MG63 (cell line): ENCODE data around the gene BAK1. TPM values are rescaled to one million over a fixed set of nuclear protein-coding genes. Genes with fewer than 3 reads are reported as not detected.

Source experiments
- DNase-seq: peaks from one replicate; pipeline ENCODE4 v3.0.0-alpha.2; 2020
- H3K27me3 ChIP-seq: fragments of 250-450 bp; sonication (Bioruptor Pico); 2 replicates; pipeline ENCODE4 v1.5.1; 2020; ENCODE audit warnings: mild to moderate bottlenecking, moderate library complexity
- H3K36me3 ChIP-seq: fragments of 250-450 bp; sonication (Bioruptor Pico); 2 replicates; pipeline ENCODE4 v1.5.1; 2020; ENCODE audit warnings: mild to moderate bottlenecking, moderate library complexity
- H3K4me3 ChIP-seq: fragments of 250-450 bp; sonication (Bioruptor Pico); 2 replicates; pipeline ENCODE4 v1.5.1; 2020; ENCODE audit warnings: mild to moderate bottlenecking, moderate library complexity
- H3K9me3 ChIP-seq: fragments of 250-450 bp; sonication (Bioruptor Pico); 2 replicates; pipeline ENCODE4 v1.5.1; 2020; ENCODE audit warnings: mild to moderate bottlenecking, moderate library complexity
- total RNA-seq: library from RNA; depleted of rRNA; stranded (reverse); fragments of >200 nt; shearing (Covaris generic); gene quantifications from 2 replicates; pipeline ENCODE4 v1.2.3, GENCODE V29; 2014; ENCODE audit warnings: low replicate concordance

Gene BAK1
- total RNA-seq, 1 experiment from 2014 or later, result 21.8 TPM

- Histone ChIP-seq H3K9me3 (no peaks in the 10 kb centered on the region), H3K27me3 (no peaks in the 10 kb centered on the region), H3K4me3 (no peak overlapping the region), H3K36me3 (no peaks in the 10 kb centered on the region)
- no peak for DNase-seq
Measured at GRCh38 chr6:33592595-33593413, 12.7 kb upstream of the BAK1 start.

GRCh38 chr6:33592280-33592594 is 12.2 kb upstream of the BAK1 start:
- no peak overlapping the region for H3K4me3 ChIP-seq

GRCh38 chr6:33591424-33592032 is 11.5 kb upstream of the BAK1 start:
- no peak for DNase-seq
- H3K4me3 ChIP-seq, result no peak overlapping the region
- no peaks in the 10 kb centered on the region for H3K9me3 ChIP-seq
- H3K27me3 ChIP-seq, result no peaks in the 10 kb centered on the region
- H3K36me3 ChIP-seq, result no peaks in the 10 kb centered on the region

More at GRCh38 chr6:33592280-33592594, 12.2 kb upstream of the BAK1 start:
- Histone ChIP-seq H3K27me3 (no peaks in the 10 kb centered on the region), H3K36me3 (no peaks in the 10 kb centered on the region), H3K9me3 (no peaks in the 10 kb centered on the region)
- no peak for DNase-seq

- Histone ChIP-seq H3K4me3 (no peak overlapping the region), H3K27me3 (no peaks in the 10 kb centered on the region), H3K9me3 (no peaks in the 10 kb centered on the region), H3K36me3 (no peaks in the 10 kb centered on the region)
- DNase-seq, result no peak
Measured at GRCh38 chr6:33590531-33591198, 10.6 kb upstream of the BAK1 start.

- no peaks in the 10 kb centered on the region for H3K27me3 ChIP-seq
- H3K4me3 ChIP-seq, result no peak overlapping the region
- peak; percentile 92 for DNase-seq
- H3K36me3 ChIP-seq, result no peaks in the 10 kb centered on the region
- no peaks in the 10 kb centered on the region for H3K9me3 ChIP-seq
Measured at GRCh38 chr6:33589731-33590530, 9.9 kb upstream of the BAK1 start.

GRCh38 chr6:33589392-33589730 is 9.3 kb upstream of the BAK1 start:
- H3K36me3 ChIP-seq, result no peaks in the 10 kb centered on the region

GRCh38 chr6:33588894-33589293 is 8.8 kb upstream of the BAK1 start:
- no peak for DNase-seq
- Histone ChIP-seq H3K9me3 (no peaks in the 10 kb centered on the region), H3K4me3 (no peak overlapping the region), H3K27me3 (no peaks in the 10 kb centered on the region), H3K36me3 (no peaks in the 10 kb centered on the region)

More at GRCh38 chr6:33589392-33589730, 9.3 kb upstream of the BAK1 start:
- Histone ChIP-seq H3K9me3 (no peaks in the 10 kb centered on the region), H3K4me3 (no peak overlapping the region), H3K27me3 (no peaks in the 10 kb centered on the region)
- DNase-seq, result no peak

- H3K4me3 ChIP-seq, result no peak overlapping the region
- H3K36me3 ChIP-seq, result no peaks in the 10 kb centered on the region
- DNase-seq, result no peak
- no peaks in the 10 kb centered on the region for H3K9me3 ChIP-seq
- no peaks in the 10 kb centered on the region for H3K27me3 ChIP-seq
Measured at GRCh38 chr6:33587529-33587928, 7.5 kb upstream of the BAK1 start.

- H3K9me3 ChIP-seq, result no peaks in the 10 kb centered on the region
- no peak for DNase-seq
- H3K27me3 ChIP-seq, result no peaks in the 10 kb centered on the region
- H3K36me3 ChIP-seq, result no peaks in the 10 kb centered on the region
- H3K4me3 ChIP-seq, result no peak overlapping the region
Measured at GRCh38 chr6:33586108-33586640, 6.1 kb upstream of the BAK1 start.

- H3K4me3 ChIP-seq, result no peak overlapping the region
- peak; percentile 53 for DNase-seq
- H3K9me3 ChIP-seq, result no peaks in the 10 kb centered on the region
- no peaks in the 10 kb centered on the region for H3K36me3 ChIP-seq
- no peaks in the 10 kb centered on the region for H3K27me3 ChIP-seq
Measured at GRCh38 chr6:33585403-33586107, 5.5 kb upstream of the BAK1 start.

GRCh38 chr6:33584700-33585402 is 4.8 kb upstream of the BAK1 start:
- no peaks in the 10 kb centered on the region for H3K27me3 ChIP-seq
- no peak overlapping the region for H3K4me3 ChIP-seq
- H3K36me3 ChIP-seq, result no peaks in the 10 kb centered on the region
- no peaks in the 10 kb centered on the region for H3K9me3 ChIP-seq
- DNase-seq, result no peak

GRCh38 chr6:33583591-33584155 is 3.6 kb upstream of the BAK1 start:
- Histone ChIP-seq H3K4me3 (no peak overlapping the region), H3K27me3 (no peaks in the 10 kb centered on the region), H3K36me3 (no peaks in the 10 kb centered on the region), H3K9me3 (no peaks in the 10 kb centered on the region)
- no peak for DNase-seq

- Histone ChIP-seq H3K4me3 (no peak overlapping the region), H3K36me3 (no peaks in the 10 kb centered on the region; the same call in 1 of the 2 replicates), H3K27me3 (no peaks in the 10 kb centered on the region), H3K9me3 (no peaks in the 10 kb centered on the region)
- DNase-seq, result no peak
Measured at GRCh38 chr6:33581186-33581585, 1.1 kb upstream of the BAK1 start.

- Histone ChIP-seq H3K27me3 (no peaks in the 10 kb centered on the region), H3K4me3 (peak overlapping the region; percentile 79), H3K9me3 (no peaks in the 10 kb centered on the region), H3K36me3 (no peaks in the 10 kb centered on the region; the same call in 1 of the 2 replicates)
- DNase-seq, result no peak
Measured at GRCh38 chr6:33578588-33579011, 1.5 kb downstream of the BAK1 start.

- Histone ChIP-seq H3K4me3 (no peak overlapping the region), H3K36me3 (no peaks in the 10 kb centered on the region; the same call in 1 of the 2 replicates), H3K27me3 (no peaks in the 10 kb centered on the region), H3K9me3 (no peaks in the 10 kb centered on the region)
- DNase-seq, result no peak
Measured at GRCh38 chr6:33578164-33578563, 1.9 kb downstream of the BAK1 start.
